Calu3 (cell line): Measurements from ENCODE around the gene SEPTIN5. TPM values are rescaled to one million over a fixed set of nuclear protein-coding genes. Genes with fewer than 3 reads are reported as not detected.

Source experiments
- BruUV-seq: library from RNA; stranded (reverse); fragments of 400-500 nt; replicated peaks from 2 replicates; lab custom pipeline; 2021; lab: Mats Ljungman, UMichigan
- CTCF ChIA-PET: fragments of 300-600 bp; sonication (Branson Sonifier 250); formaldehyde crosslinking; loops from one replicate; lab custom pipeline; 2022; ENCODE audit warnings: antibody characterized with exemption; lab: Charles Lee
- DNase-seq: peaks from one replicate; pipeline ENCODE4 v3.0.0; 2022
- H3K27ac Mint-ChIP-seq: one replicate; pipeline ENCODE4 v1.8.0; 2022; ENCODE audit warnings: mixed read lengths; ENCODE audit not compliant: unreplicated experiment
- H3K27me3 Mint-ChIP-seq: one replicate; pipeline ENCODE4 v1.8.0; 2022; ENCODE audit warnings: mixed read lengths; ENCODE audit not compliant: unreplicated experiment
- H3K36me3 Mint-ChIP-seq: one replicate; pipeline ENCODE4 v1.8.0; 2022; ENCODE audit warnings: mild to moderate bottlenecking, moderate library complexity, mixed read lengths; ENCODE audit not compliant: insufficient read depth, unreplicated experiment
- H3K4me1 Mint-ChIP-seq: one replicate; pipeline ENCODE4 v1.8.0; 2022; ENCODE audit warnings: mild to moderate bottlenecking, low read depth, mixed read lengths; ENCODE audit not compliant: unreplicated experiment
- H3K4me3 Mint-ChIP-seq: one replicate; pipeline ENCODE4 v1.8.0; 2022; ENCODE audit warnings: mild to moderate bottlenecking, low read depth, moderate library complexity, mixed read lengths; ENCODE audit not compliant: unreplicated experiment
- H3K9me3 Mint-ChIP-seq: one replicate; pipeline ENCODE4 v1.8.0; 2022; ENCODE audit warnings: low read depth, mixed read lengths; ENCODE audit not compliant: unreplicated experiment
- intact Hi-C: fragments of 100-400 bp; cut with micrococcal nuclease; formaldehyde crosslinking; loops from one replicate; pipeline ENCODE4 v1.10.0; 2022; ENCODE audit not compliant: unreplicated experiment
- total RNA-seq: library from RNA; stranded (reverse); gene quantifications from 2 replicates; pipeline ENCODE4 v1.2.3, GENCODE V29; 2022
- TF ChIP-seq, protein P1 (sequence below): fragments of 200-600 bp; IDR thresholded peaks from one replicate; pipeline ENCODE4 v1.8.0; 2022; ENCODE audit warnings: antibody characterized with exemption; ENCODE audit not compliant: unreplicated experiment

Gene SEPTIN5
- total RNA-seq, 1 experiment from 2014 or later: 3.3 TPM

DNA sequence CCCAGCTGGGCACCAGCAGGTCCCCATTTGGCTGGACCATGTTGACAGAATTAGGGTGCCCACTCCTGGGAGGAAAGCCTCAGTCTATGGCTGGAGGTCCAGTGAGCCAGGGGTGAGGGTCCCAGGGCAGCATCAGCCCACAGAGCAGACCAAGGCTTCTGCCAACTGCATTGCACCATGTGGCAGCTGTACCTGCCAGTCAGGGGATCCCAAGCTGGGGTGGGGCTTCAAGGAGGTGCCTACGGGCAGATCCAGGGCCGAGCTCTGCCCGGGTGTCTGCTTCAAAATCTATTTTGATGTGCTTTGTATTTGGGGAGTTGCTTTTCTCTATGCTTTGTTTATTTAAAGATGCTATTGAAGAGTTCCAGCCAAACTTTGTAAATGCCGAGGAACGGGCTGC, 19.5 kb downstream of the SEPTIN5 start:
- Mint-ChIP-seq H3K9me3 (no peaks in the 10 kb centered on the region), H3K4me1 (no peaks in the 10 kb centered on the region), H3K4me3 (no peak overlapping the region), H3K36me3 (no peaks in the 10 kb centered on the region), H3K27me3 (peaks cover 63% of the 10 kb centered on the region), H3K27ac (no peak overlapping the region)
- intact Hi-C loops: no loop called here
- DNase-seq: no peak
- CTCF ChIA-PET: no interaction called here
- TF ChIP-seq, protein P1, sequence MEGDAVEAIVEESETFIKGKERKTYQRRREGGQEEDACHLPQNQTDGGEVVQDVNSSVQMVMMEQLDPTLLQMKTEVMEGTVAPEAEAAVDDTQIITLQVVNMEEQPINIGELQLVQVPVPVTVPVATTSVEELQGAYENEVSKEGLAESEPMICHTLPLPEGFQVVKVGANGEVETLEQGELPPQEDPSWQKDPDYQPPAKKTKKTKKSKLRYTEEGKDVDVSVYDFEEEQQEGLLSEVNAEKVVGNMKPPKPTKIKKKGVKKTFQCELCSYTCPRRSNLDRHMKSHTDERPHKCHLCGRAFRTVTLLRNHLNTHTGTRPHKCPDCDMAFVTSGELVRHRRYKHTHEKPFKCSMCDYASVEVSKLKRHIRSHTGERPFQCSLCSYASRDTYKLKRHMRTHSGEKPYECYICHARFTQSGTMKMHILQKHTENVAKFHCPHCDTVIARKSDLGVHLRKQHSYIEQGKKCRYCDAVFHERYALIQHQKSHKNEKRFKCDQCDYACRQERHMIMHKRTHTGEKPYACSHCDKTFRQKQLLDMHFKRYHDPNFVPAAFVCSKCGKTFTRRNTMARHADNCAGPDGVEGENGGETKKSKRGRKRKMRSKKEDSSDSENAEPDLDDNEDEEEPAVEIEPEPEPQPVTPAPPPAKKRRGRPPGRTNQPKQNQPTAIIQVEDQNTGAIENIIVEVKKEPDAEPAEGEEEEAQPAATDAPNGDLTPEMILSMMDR: no peak
- BruUV-seq: no TSS peak

DNA sequence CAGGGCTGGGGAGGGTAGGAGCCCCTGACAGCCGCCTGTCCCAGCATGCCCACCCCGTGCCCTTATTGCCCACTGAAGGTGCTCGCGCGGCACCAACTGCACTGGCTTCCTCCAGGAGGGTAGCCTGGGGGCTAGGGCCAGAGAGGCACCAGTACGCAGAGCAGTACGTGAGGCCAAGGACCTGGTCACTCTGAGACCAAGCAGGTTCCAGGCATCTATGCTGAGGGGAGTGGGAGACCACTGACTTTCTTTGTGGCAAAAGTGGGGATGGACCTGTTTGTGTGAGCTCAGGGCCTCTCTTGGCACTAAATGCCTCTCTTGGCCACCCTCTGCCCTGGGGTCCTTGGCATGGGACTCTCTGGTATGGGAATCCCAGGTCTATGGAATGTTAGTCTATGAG, 19.9 kb downstream of the SEPTIN5 start:
- H3K36me3 Mint-ChIP-seq: no peaks in the 10 kb centered on the region
- TF ChIP-seq, protein P1: no peak
- BruUV-seq: no TSS peak
- no peak overlapping the region for H3K27ac Mint-ChIP-seq
- no peak for DNase-seq
- intact Hi-C loops: no loop called here
- H3K27me3 Mint-ChIP-seq: peaks cover 59% of the 10 kb centered on the region
- H3K4me1 Mint-ChIP-seq: no peaks in the 10 kb centered on the region
- CTCF ChIA-PET: no interaction called here
- no peaks in the 10 kb centered on the region for H3K9me3 Mint-ChIP-seq
- no peak overlapping the region for H3K4me3 Mint-ChIP-seq

DNA sequence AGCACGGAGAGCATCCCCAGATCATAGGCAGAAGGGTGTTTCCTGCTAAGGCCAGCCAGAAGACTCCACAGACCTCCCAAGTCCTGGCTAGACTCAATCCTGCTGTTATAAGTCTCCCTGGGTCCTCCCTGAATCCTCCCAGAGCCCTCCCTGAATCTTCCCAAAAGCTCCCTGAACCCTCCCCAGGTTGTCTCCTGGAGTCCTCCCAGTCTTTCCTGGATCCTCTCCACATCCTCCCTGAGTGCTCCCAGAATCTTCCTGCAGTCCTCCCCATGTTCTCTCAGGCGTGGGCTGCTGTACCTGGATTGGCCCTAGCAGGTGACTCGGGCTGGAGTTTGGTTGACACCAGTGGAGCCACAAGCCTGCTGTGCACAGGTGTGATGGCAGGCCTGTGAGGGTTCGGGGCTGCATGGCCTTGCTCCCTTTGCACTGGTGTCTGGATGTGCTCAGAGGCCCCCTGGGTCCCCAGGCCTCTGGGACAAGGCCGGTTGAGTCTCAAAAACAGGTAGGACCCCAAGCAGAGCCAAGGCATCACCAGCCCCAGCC, 20.6 kb downstream of the SEPTIN5 start:
- no peaks in the 10 kb centered on the region for H3K9me3 Mint-ChIP-seq
- CTCF ChIA-PET: no interaction called here
- intact Hi-C loops: no loop called here
- no peaks in the 10 kb centered on the region for H3K4me1 Mint-ChIP-seq
- BruUV-seq: no TSS peak
- no peak overlapping the region for H3K4me3 Mint-ChIP-seq
- H3K27me3 Mint-ChIP-seq: peaks cover 57% of the 10 kb centered on the region
- no peak overlapping the region for H3K27ac Mint-ChIP-seq
- DNase-seq: no peak
- TF ChIP-seq, protein P1: no peak
- H3K36me3 Mint-ChIP-seq: no peaks in the 10 kb centered on the region

DNA sequence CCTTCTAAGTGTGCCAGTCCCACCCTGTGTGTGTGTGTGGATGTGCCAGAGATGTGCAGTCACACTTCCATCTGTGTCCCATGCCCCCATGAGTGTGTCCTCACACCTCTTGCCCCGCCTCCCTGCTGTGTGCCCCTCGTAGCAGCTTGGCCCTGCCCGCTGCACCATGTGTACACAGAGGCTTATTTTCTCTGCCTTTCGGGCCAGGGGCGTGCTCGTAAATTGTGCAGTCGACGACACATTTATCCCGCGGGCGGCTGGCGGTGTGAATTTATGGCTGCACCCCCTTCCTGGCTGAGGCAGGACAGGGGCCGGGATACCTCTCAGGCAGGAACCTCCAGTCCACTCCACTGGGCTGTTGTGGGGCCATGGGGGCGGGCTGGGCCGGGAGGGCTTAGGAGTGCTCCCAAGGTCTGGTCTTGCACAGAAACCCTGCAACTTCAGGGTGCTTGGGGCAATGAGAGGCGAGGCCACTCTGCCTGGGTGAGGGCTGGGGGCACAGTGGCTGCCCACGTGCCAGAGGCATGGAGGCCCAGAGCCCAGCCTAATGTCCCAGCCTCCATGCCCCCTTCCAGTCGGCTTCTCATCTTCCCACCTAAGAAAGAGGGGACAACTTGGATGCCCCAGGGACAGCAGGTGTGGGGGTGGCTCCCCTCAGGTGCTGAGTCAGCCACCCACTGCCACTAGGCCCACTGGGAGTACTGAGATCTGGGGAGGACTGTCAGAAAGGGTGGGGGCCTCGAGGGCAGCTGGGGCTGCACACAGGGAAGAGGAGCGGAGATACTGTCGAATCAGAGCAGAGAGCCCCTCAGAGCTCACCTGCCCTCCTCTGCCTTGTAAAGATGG, 21.6 kb downstream of the SEPTIN5 start:
- Mint-ChIP-seq H3K27ac (no peak overlapping the region), H3K9me3 (no peaks in the 10 kb centered on the region), H3K4me3 (no peak overlapping the region), H3K36me3 (no peaks in the 10 kb centered on the region), H3K27me3 (peaks cover 55% of the 10 kb centered on the region), H3K4me1 (no peaks in the 10 kb centered on the region)
- TF ChIP-seq, protein P1: no peak
- BruUV-seq: no TSS peak
- intact Hi-C loops: no loop called here
- DNase-seq: no peak
- CTCF ChIA-PET: no interaction called here
